Thyroid gland (tissue), 4 donors: ENCODE measurements around the gene NFIX.
A peak's percentile ranks its signal among the peaks of the same experiment; 100 is the strongest.

Experiments
- POLR2A ChIP-seq, 2 donors: fragments of 450-650 bp; IDR thresholded peaks; one replicate each; pipeline ENCODE4 v1.6.1; 2017; ENCODE audit warnings: antibody characterized with exemption in 2 of 2, mild to moderate bottlenecking in 2 of 2, moderate library complexity in 1 of 2
- TF ChIP-seq, protein P1 (sequence below), 6 experiments: fragments of 200-600 bp in 3 of 6; fragments of 450-650 bp in 3 of 6; sonication (generic) in 3 of 6; IDR thresholded peaks; one replicate each; pipeline ENCODE4 v1.5.1; 2016 to 2019; ENCODE audit warnings: antibody characterized with exemption in 6 of 6, mild to moderate bottlenecking in 2 of 6, inconsistent platforms in 1 of 6, moderate library complexity in 1 of 6

DNA sequence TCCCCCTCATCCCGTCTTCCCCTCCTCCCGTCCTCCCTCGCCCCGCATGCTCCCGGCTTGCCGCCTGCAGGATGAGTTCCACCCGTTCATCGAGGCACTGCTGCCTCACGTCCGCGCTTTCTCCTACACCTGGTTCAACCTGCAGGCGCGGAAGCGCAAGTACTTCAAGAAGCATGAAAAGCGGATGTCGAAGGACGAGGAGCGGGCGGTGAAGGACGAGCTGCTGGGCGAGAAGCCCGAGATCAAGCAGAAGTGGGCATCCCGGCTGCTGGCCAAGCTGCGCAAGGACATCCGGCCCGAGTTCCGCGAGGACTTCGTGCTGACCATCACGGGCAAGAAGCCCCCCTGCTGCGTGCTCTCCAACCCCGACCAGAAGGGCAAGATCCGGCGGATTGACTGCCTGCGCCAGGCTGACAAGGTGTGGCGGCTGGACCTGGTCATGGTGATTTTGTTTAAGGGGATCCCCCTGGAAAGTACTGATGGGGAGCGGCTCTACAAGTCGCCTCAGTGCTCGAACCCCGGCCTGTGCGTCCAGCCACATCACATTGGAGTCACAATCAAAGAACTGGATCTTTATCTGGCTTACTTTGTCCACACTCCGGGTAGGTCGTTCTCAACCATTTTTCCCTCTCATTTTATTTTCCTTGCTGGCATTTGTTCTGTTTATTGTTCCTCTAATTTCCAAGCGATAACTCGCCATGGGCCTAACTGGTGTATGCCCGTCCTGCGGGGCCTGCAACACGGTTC is 29.8 kb downstream of the NFIX start:
- TF ChIP-seq, protein P1, sequence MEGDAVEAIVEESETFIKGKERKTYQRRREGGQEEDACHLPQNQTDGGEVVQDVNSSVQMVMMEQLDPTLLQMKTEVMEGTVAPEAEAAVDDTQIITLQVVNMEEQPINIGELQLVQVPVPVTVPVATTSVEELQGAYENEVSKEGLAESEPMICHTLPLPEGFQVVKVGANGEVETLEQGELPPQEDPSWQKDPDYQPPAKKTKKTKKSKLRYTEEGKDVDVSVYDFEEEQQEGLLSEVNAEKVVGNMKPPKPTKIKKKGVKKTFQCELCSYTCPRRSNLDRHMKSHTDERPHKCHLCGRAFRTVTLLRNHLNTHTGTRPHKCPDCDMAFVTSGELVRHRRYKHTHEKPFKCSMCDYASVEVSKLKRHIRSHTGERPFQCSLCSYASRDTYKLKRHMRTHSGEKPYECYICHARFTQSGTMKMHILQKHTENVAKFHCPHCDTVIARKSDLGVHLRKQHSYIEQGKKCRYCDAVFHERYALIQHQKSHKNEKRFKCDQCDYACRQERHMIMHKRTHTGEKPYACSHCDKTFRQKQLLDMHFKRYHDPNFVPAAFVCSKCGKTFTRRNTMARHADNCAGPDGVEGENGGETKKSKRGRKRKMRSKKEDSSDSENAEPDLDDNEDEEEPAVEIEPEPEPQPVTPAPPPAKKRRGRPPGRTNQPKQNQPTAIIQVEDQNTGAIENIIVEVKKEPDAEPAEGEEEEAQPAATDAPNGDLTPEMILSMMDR (IDR thresholded peaks at IDR 0.05) = peak in 1 of 6 experiments; percentile 22
- TF ChIP-seq POLR2A (IDR thresholded peaks at IDR 0.05) = no peak
